Coronary artery (tissue), 2 donors: Measurements from ENCODE around the gene MORN1.
A peak's percentile ranks its signal among the peaks of the same experiment; 100 is the strongest.

Experiments
- DNase-seq: peaks from one replicate; pipeline ENCODE4 v3.0.0-alpha.2; 2017; ENCODE audit warnings: low spot score
- H3K27ac ChIP-seq, 2 donors: fragments of 200-600 bp; sonication (generic); one replicate each; pipeline ENCODE4 v1.5.1; 2016 to 2019
- H3K4me3 ChIP-seq: fragments of 200-600 bp; sonication (generic); 2 replicates; pipeline ENCODE4 v1.5.1; 2016; ENCODE audit warnings: mild to moderate bottlenecking, moderate library complexity
- TF ChIP-seq, protein P1 (sequence below): fragments of 200-600 bp; sonication (generic); IDR thresholded peaks from one replicate; pipeline ENCODE4 v1.5.1; 2019; ENCODE audit warnings: antibody characterized with exemption

MORN1 gene

DNA sequence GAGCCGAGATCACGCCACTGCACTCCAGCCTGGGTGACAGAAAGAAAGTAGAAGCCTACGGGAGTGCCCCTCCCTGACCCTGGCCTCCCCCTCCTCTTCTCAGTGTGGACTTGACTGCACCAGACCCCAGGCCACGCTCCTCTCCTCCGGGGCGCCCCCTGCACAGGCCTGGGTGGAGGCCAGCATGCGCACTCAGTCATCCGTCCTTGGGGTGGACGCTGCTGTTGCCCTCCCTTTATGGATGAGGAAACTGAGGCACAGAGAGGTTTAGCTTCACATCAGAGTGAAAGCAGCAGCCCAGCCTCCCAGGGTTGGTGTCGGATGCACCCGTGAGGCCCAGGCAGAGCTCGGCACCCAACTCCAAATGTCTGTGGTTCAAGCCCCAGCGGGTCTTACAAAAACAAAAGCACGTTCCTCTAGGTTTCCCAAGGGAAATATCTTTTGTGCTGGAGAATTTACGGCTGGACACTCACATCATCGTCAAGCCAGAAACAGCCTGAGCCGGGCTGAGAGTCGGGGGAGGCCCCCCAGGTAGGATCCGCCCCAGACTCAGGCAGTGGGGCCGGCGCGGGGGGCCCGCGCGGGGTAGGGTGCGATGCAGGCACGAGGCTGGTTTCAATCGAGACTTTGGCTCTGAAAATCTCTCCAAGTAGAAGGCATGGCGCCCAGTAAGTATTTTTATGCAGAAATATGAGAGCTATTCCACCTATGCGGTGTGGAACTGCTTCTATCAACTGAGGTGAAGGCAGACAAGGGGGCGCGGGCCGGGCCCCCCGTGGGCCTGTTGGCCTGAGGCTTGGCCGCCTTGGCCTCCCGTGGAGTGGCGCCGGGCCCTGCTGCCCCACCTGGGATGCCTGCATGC, 36.6 kb downstream of the MORN1 start:
- H3K4me3 ChIP-seq = no peak overlapping the region
- no peak overlapping the region for H3K27ac ChIP-seq
- TF ChIP-seq, protein P1, sequence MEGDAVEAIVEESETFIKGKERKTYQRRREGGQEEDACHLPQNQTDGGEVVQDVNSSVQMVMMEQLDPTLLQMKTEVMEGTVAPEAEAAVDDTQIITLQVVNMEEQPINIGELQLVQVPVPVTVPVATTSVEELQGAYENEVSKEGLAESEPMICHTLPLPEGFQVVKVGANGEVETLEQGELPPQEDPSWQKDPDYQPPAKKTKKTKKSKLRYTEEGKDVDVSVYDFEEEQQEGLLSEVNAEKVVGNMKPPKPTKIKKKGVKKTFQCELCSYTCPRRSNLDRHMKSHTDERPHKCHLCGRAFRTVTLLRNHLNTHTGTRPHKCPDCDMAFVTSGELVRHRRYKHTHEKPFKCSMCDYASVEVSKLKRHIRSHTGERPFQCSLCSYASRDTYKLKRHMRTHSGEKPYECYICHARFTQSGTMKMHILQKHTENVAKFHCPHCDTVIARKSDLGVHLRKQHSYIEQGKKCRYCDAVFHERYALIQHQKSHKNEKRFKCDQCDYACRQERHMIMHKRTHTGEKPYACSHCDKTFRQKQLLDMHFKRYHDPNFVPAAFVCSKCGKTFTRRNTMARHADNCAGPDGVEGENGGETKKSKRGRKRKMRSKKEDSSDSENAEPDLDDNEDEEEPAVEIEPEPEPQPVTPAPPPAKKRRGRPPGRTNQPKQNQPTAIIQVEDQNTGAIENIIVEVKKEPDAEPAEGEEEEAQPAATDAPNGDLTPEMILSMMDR = no peak
- DNase-seq = no peak

DNA sequence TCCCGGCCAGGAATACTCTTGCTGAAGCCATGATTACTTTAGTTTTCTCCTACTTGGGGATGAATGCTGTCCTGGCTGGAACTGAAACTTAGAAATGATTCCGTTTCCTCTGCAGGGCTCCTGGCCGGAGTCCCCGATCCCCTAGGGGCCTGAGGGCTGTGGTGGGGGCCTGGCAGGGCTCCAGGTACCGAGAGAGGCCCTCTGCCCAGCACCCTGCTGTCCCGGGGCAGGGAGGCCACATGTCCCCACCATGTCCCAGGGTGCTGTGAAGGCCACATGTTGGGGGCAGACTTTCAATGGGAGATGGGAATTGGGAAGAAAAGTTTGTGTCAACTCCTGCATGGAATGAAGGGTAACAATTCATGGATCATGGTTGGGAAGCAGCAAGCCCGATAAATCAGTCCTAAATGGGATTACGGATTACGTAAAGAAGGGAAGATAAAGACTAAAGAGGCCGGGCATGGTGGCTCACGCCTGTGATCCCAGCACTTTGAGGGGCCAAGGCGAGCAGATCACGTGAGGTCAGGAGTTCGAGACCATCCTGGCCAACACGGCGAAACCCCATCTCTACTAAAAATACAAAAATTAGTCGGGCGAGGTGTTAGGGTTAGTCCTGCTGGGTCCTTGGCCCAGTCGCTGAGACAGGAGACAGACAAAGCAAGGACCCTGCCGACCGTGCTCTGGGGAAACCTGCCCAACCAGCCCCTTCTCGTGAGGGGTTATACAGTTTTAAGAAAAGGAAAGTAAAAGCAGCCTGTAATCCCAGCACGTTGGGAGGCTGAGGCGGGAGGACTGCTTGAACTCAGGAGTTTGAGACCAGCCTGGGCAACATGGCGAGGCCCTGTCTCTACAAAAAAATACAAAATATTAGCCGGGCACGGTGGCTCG, 37.6 kb downstream of the MORN1 start:
- peak overlapping the region; percentile 59 to 71 for H3K27ac ChIP-seq
- TF ChIP-seq, protein P1 = no peak
- H3K4me3 ChIP-seq = no peak overlapping the region
- DNase-seq = no peak

DNA sequence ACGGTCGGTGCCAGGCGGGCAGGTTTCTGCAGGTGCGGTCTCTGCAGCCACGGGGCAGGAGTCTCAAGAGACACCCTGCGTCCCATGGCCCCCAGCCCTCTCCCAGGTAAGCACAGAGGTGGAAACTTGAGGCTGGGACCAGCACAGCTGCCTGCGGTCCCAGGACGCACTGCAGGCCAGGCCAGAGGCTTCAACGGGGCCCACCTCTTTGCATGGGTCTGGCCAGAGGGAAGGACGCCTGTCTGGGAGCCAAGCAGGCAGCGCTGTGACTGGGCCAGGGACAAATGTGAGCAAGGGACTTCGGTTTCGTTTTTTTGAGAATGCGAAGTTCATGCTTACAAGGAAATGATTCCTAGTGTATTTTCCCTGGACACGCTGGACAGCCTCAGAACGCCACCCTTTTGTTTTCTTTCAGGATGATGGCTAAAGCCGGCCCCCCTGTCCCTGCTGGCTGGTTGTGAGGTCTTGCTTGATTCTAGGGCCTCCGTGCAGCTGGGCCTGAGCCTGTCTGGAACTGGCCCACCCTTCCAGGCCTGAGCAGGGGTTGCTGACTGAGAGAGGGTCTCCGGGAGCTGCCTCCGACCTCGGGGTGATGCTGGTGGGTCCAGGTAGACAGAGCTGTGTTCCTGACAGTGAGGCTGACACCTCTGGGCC, 38.3 kb downstream of the MORN1 start:
- DNase-seq = no peak
- H3K4me3 ChIP-seq = no peak overlapping the region
- H3K27ac ChIP-seq = peak overlapping the region; percentile 59 to 71

DNA sequence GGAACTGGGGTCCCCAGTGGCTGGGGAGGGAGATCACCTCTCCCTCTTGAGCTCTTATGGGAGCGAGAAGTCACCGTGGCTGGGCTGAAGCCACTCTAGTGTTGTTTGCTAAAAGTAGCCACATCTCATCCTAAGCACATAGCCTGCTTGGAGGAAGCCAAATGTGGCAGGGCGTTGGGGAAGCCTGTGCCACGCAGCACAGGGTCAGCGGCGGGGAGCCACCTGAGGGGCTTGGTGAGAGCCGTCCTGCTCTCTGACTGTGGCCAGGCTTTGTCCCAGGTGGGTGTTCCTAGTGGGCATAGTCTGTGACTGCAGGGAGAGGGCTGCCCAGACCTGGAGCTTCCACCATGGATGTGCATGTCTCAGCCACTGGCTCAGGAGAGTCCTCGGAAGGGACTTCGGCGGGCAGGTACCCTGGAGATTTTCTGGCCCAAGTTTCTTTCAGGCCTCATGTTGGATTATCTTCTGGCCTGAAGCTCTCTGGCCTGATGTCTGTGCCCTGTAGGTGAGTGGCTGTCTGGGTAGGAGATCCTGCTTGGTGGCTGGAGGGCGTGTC, 38.9 kb downstream of the MORN1 start:
- no peak for DNase-seq
- H3K4me3 ChIP-seq = no peak overlapping the region
- peak overlapping the region; percentile 59 to 71 for H3K27ac ChIP-seq
- TF ChIP-seq, protein P1 = no peak

More for the DNA sequence above, 38.3 kb downstream of the MORN1 start:
- TF ChIP-seq, protein P1 = no peak

DNA sequence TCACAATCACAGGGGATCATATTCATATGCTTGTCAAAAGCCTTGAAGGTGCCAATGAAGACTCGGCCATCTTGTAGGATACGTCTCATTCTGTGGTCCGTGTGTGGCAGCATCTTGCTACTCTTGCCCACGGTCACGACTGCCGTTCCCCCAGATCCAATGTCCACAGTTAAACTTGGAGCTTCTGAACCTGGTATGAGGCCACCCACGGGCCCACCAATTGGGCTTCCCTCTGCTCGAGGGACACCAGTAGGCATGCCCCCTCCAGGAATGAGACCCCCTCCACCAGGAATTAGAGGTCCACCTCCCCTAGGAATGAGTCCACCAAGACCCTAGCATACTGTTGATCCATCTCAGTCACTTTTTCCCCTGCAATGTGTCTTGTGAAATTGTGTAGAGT, 39.6 kb downstream of the MORN1 start:
- no peak for DNase-seq
- Histone ChIP-seq H3K27ac (no peak overlapping the region), H3K4me3 (no peak overlapping the region)
- TF ChIP-seq, protein P1 = no peak

DNA sequence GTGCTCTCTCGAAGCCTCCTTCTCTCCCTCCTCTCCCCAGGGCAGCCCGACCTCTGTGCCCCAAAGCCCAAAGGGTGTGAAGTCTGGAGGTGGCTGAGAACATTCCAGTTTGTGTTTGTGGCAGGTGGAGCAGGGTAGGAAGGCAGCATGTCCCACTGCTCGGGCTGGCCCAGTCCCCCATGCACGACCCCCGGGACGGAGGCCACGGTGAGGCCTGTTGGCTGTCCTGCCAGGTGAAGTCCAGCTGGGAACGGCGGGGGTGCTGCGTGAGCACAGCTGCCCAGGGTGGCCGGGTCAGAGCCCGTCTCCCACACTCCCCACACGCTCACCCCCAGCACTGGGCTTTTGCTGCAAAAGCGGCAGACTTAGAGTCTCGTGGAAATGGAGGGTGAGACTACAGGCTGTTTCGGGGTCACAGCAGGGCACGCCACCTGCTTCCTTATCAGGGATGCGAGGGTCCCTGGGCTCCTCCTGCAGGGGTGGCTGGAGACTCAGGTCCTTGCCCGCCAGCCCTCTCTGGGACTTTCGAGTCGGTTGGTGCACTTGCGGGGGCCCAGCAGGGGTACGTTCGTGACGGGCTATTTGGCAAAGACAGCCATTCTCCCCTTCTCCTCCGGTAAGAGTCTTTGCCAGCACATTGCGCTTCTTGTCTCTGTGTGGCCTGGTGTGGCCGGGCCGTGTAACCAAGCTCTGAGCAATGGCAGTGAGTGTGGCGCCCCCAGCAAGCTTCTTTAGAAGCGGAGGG, 40.3 kb downstream of the MORN1 start:
- H3K27ac ChIP-seq = no peak overlapping the region
- TF ChIP-seq, protein P1 = no peak
- H3K4me3 ChIP-seq = no peak overlapping the region
- DNase-seq = no peak
